Thyroid gland (tissue), 4 donors: Measurements from ENCODE around the gene PARP2.

Source experiments
- POLR2A ChIP-seq, 2 donors: fragments of 450-650 bp; IDR thresholded peaks; one replicate each; pipeline ENCODE4 v1.6.1; 2017; ENCODE audit warnings: antibody characterized with exemption in 2 of 2, mild to moderate bottlenecking in 2 of 2, moderate library complexity in 1 of 2
- TF ChIP-seq, protein P1 (sequence below), 6 experiments: fragments of 200-600 bp in 3 of 6; fragments of 450-650 bp in 3 of 6; sonication (generic) in 3 of 6; IDR thresholded peaks; one replicate each; pipeline ENCODE4 v1.5.1; 2016 to 2019; ENCODE audit warnings: antibody characterized with exemption in 6 of 6, mild to moderate bottlenecking in 2 of 6, inconsistent platforms in 1 of 6, moderate library complexity in 1 of 6

DNA sequence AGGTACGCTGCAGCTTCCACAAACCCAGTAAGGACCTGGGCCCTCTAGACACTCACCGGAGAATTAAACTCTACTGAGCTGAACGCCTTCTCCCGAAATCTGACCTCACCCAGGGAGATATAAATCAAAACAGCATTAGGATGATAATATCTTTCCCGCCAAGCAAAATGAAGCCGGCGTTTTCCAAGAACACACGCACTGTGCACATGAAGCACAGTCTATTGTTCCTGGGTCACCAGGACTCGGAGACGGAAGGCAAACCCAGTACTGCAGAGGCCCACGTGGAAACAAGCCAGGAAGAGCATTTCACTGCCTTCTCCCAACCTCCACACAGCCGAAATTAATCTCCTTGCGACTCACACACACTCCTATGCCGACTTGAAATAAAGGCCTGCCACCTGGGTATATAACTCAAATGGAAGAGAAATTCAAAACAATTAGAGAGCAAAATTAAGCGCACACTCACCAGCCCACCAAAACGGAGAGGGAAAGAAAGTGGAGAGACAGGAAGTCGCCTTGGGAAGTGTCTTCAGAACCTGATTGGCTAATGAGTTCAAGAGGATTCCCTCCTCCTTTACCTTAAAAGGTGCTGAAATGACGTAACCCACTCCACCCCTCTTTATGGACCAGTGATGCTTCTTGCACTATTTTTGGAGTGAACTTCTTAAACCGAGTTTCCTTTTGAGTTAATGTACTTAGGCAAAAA, 10.5 kb upstream of the PARP2 start, which contains the start of gene CCNB1IP1:
- TF ChIP-seq, protein P1, sequence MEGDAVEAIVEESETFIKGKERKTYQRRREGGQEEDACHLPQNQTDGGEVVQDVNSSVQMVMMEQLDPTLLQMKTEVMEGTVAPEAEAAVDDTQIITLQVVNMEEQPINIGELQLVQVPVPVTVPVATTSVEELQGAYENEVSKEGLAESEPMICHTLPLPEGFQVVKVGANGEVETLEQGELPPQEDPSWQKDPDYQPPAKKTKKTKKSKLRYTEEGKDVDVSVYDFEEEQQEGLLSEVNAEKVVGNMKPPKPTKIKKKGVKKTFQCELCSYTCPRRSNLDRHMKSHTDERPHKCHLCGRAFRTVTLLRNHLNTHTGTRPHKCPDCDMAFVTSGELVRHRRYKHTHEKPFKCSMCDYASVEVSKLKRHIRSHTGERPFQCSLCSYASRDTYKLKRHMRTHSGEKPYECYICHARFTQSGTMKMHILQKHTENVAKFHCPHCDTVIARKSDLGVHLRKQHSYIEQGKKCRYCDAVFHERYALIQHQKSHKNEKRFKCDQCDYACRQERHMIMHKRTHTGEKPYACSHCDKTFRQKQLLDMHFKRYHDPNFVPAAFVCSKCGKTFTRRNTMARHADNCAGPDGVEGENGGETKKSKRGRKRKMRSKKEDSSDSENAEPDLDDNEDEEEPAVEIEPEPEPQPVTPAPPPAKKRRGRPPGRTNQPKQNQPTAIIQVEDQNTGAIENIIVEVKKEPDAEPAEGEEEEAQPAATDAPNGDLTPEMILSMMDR (IDR thresholded peaks at IDR 0.05): no peak
- TF ChIP-seq POLR2A (IDR thresholded peaks at IDR 0.05): peak in 1 of 2 donors; percentile 84
